ENCODE results near the gene LCA5L.

- no peak for TF ChIP-seq CTCF (conservative IDR thresholded peaks at IDR 0.05 in 1 of 2, IDR thresholded peaks at IDR 0.05 in 1 of 2; ENCODE audit: extremely low read depth in 1 of 2, insufficient read depth in 1 of 2, low read depth in 1 of 2, low read length in 2 of 2)
- TF ChIP-seq EZH2 (IDR thresholded peaks at IDR 0.05; ENCODE audit: borderline replicate concordance, low read length) = no peak
Measured at GRCh38 chr21:39375446-39375845, 70.1 kb downstream of the LCA5L start.

Measured in mammary epithelial cell (primary cell).